ENCODE measurements around the gene TIAL1. TPM values are rescaled to one million over a fixed set of nuclear protein-coding genes. Genes with fewer than 3 reads are reported as not detected.

TIAL1 gene
- total RNA-seq, 4 donors from 2014 or later = 31.8 to 177 (median 143) TPM

GRCh38 chr10:119549247-119549999 lies 47.3 kb downstream of the TIAL1 start:
- no peaks in the 10 kb centered on the region for H3K4me1 ChIP-seq
- no peak overlapping the region for H3K4me3 ChIP-seq
- no peaks in the 10 kb centered on the region for H3K36me3 ChIP-seq
- no peak for TF ChIP-seq POLR2A (IDR thresholded peaks at IDR 0.05)
- no peak for TF ChIP-seq CTCF (IDR thresholded peaks at IDR 0.05)
- intact Hi-C loops (cut with DNase I; ENCODE audit: low total_unique reads) = no loop called here
- no peak for DNase-seq
- no peak overlapping the region for H3K27ac ChIP-seq
- no peaks in the 10 kb centered on the region for H3K27me3 ChIP-seq
- no peaks in the 10 kb centered on the region for H3K9me3 ChIP-seq

GRCh38 chr10:119546009-119546408 lies 50.8 kb downstream of the TIAL1 start:
- Histone ChIP-seq H3K27ac (peak overlapping the region; percentile 33 to 49), H3K4me3 (no peak overlapping the region), H3K9me3 (no peaks in the 10 kb centered on the region), H3K27me3 (no peaks in the 10 kb centered on the region), H3K4me1 (no peaks in the 10 kb centered on the region), H3K36me3 (no peaks in the 10 kb centered on the region)
- no peak for TF ChIP-seq CTCF (IDR thresholded peaks at IDR 0.05)
- no peak for DNase-seq
- intact Hi-C loops (cut with DNase I; ENCODE audit: low total_unique reads) = no loop called here

GRCh38 chr10:119545310-119545709 lies 51.5 kb downstream of the TIAL1 start:
- no peaks in the 10 kb centered on the region for H3K9me3 ChIP-seq
- intact Hi-C loops (cut with DNase I; ENCODE audit: low total_unique reads) = no loop called here
- H3K4me3 ChIP-seq = no peak overlapping the region
- no peaks in the 10 kb centered on the region for H3K36me3 ChIP-seq
- DNase-seq = no peak
- TF ChIP-seq CTCF (IDR thresholded peaks at IDR 0.05) = no peak
- no peak for TF ChIP-seq POLR2A (IDR thresholded peaks at IDR 0.05)
- H3K27ac ChIP-seq = no peak overlapping the region
- H3K4me1 ChIP-seq = no peaks in the 10 kb centered on the region
- H3K27me3 ChIP-seq = no peaks in the 10 kb centered on the region

GRCh38 chr10:119543814-119544642 lies 52.7 kb downstream of the TIAL1 start:
- Histone ChIP-seq H3K36me3 (no peaks in the 10 kb centered on the region), H3K4me3 (peak overlapping the region; percentile 54 to 55), H3K27me3 (no peaks in the 10 kb centered on the region), H3K27ac (peak overlapping the region; percentile 85 to 88), H3K9me3 (no peaks in the 10 kb centered on the region), H3K4me1 (peaks cover 0 to 4% of the 10 kb centered on the region in 2 donors)
- TF ChIP-seq CTCF (IDR thresholded peaks at IDR 0.05) (no peak), POLR2A (IDR thresholded peaks at IDR 0.05) (no peak)
- intact Hi-C loops (cut with DNase I; ENCODE audit: low total_unique reads) = no loop called here
- peak in 1 of 2 donors; percentile 54 for DNase-seq
